ENCODE measurements around the gene SLC45A1. TPM values are rescaled to one million over a fixed set of nuclear protein-coding genes. Genes with fewer than 3 reads are reported as not detected.

The SLC45A1 gene
- total RNA-seq, 4 donors from 2014 or later = 5.8 to 9.8 (median 6.7) TPM

GRCh38 chr1:8281843-8282509 lies 35.9 kb upstream of the SLC45A1 start:
- TF ChIP-seq, protein P1, sequence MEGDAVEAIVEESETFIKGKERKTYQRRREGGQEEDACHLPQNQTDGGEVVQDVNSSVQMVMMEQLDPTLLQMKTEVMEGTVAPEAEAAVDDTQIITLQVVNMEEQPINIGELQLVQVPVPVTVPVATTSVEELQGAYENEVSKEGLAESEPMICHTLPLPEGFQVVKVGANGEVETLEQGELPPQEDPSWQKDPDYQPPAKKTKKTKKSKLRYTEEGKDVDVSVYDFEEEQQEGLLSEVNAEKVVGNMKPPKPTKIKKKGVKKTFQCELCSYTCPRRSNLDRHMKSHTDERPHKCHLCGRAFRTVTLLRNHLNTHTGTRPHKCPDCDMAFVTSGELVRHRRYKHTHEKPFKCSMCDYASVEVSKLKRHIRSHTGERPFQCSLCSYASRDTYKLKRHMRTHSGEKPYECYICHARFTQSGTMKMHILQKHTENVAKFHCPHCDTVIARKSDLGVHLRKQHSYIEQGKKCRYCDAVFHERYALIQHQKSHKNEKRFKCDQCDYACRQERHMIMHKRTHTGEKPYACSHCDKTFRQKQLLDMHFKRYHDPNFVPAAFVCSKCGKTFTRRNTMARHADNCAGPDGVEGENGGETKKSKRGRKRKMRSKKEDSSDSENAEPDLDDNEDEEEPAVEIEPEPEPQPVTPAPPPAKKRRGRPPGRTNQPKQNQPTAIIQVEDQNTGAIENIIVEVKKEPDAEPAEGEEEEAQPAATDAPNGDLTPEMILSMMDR (IDR thresholded peaks at IDR 0.05) = no peak
- TF ChIP-seq POLR2AphosphoS5 (IDR thresholded peaks at IDR 0.05) (no peak), EP300 (IDR thresholded peaks at IDR 0.05) (no peak), POLR2A (IDR thresholded peaks at IDR 0.05) (no peak)
- 52 to 69% methylated on average over 7 to 9 of the region's 14 CpGs for WGBS, 2 donors (ENCODE audit: low coverage in 1 of 2)
- H3K4me1 ChIP-seq = no peaks in the 10 kb centered on the region
- H3K36me3 ChIP-seq = no peaks in the 10 kb centered on the region
- no peaks in the 10 kb centered on the region for H3K27me3 ChIP-seq
- H3K27ac ChIP-seq = no peak overlapping the region
- no peak overlapping the region for H3K4me3 ChIP-seq
- no peaks in the 10 kb centered on the region for H3K9me3 ChIP-seq
- no peak for ATAC-seq

DNA sequence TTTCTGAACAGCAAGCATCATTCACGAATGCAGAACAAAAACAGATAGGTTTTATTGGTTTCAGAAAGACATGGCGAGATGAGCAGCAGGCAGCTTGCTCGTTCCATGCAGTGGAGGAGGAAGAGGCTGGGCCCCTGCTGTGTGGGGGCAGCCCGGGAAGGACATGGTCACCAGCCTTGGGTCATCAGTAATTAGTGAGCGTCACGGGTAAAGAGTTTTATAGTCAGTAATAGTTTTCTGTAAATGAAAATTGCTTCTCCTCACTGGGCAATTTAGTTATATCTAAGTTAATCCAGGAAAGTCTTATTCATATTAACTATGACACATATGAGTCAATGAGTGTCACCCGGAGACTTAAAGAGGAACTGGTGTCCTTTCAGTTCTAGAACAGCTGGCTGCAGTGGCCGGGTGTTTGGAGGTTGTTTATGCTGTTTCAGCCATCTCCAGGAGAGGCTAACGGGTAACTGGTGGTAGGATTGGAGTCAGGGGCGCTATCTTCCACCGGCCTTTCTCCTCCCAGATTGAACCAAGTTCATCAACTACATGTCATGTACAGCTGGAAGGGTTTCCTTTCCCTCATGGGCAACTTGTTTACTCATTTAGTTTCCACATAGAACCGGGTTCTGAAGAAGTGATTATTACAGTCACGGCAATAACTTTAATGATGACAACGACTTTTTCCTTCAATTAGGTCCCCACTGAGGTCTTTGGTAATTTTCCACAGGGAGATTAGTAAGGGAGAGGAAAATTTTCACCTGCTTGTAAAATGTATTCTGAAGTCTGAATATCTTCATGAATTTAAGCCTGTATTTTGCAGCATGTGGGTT lies 34.6 kb upstream of the SLC45A1 start:
- no peaks in the 10 kb centered on the region for H3K27me3 ChIP-seq
- H3K27ac ChIP-seq = no peak overlapping the region
- no peaks in the 10 kb centered on the region for H3K9me3 ChIP-seq
- ATAC-seq = no peak
- no peaks in the 10 kb centered on the region for H3K36me3 ChIP-seq
- no peaks in the 10 kb centered on the region for H3K4me1 ChIP-seq
- H3K4me3 ChIP-seq = no peak overlapping the region
- WGBS, 2 donors (ENCODE audit: low coverage in 1 of 2) = 61 to 90% methylated on average over 12 to 13 of the region's 14 CpGs
- TF ChIP-seq POLR2A (IDR thresholded peaks at IDR 0.05) (no peak), POLR2AphosphoS5 (IDR thresholded peaks at IDR 0.05) (no peak), EP300 (IDR thresholded peaks at IDR 0.05) (no peak)
- TF ChIP-seq, protein P1 (IDR thresholded peaks at IDR 0.05) = no peak

- no peaks in the 10 kb centered on the region for H3K9me3 ChIP-seq
- ATAC-seq = no peak
- no peaks in the 10 kb centered on the region for H3K4me1 ChIP-seq
- TF ChIP-seq POLR2A (IDR thresholded peaks at IDR 0.05) (no peak), POLR2AphosphoS5 (IDR thresholded peaks at IDR 0.05) (no peak), EP300 (IDR thresholded peaks at IDR 0.05) (no peak)
- TF ChIP-seq, protein P1 (IDR thresholded peaks at IDR 0.05) = no peak
- no peaks in the 10 kb centered on the region for H3K27me3 ChIP-seq
- H3K27ac ChIP-seq = no peak overlapping the region
- WGBS, 2 donors (ENCODE audit: low coverage in 1 of 2) = 39 to 90% methylated on average over 2 to 5 of the region's 5 CpGs
- no peak overlapping the region for H3K4me3 ChIP-seq
- no peaks in the 10 kb centered on the region for H3K36me3 ChIP-seq
These were observed 33.8 kb upstream of the SLC45A1 start for GRCh38 chr1:8284127-8284526.

GRCh38 chr1:8285103-8285502 lies 32.8 kb upstream of the SLC45A1 start:
- Histone ChIP-seq H3K4me1 (no peaks in the 10 kb centered on the region), H3K27ac (no peak overlapping the region), H3K36me3 (no peaks in the 10 kb centered on the region), H3K4me3 (no peak overlapping the region), H3K9me3 (no peaks in the 10 kb centered on the region), H3K27me3 (no peaks in the 10 kb centered on the region)
- TF ChIP-seq POLR2A (IDR thresholded peaks at IDR 0.05) (no peak), EP300 (IDR thresholded peaks at IDR 0.05) (no peak), POLR2AphosphoS5 (IDR thresholded peaks at IDR 0.05) (no peak)
- TF ChIP-seq, protein P1 (IDR thresholded peaks at IDR 0.05) = no peak
- no peak for ATAC-seq
- WGBS, 2 donors (ENCODE audit: low coverage in 1 of 2) = 81 to 82% methylated on average over 3 to 4 of the region's 4 CpGs

Data from gastroesophageal sphincter (tissue), 4 donors.